Upper lobe of left lung (tissue), 4 donors: ENCODE measurements around the gene USP16.

Source experiments
- CTCF ChIP-seq, 6 experiments: fragments of 450-650 bp in 4 of 6; fragments of 200-600 bp in 2 of 6; sonication (generic) in 2 of 6; IDR thresholded peaks; one replicate each; pipeline ENCODE4 v1.5.1; 2016 to 2019; ENCODE audit warnings: antibody characterized with exemption in 6 of 6
- EP300 ChIP-seq, 4 donors: sonication (generic); formaldehyde crosslinking; IDR thresholded peaks; one replicate each; pipeline ENCODE4 v1.5.1; 2017; ENCODE audit warnings: antibody characterized with exemption in 4 of 4, control low read depth in 2 of 4
- POLR2A ChIP-seq, 4 donors: fragments of 450-650 bp; IDR thresholded peaks; one replicate each; pipeline ENCODE4 v1.5.1; 2016 to 2017; ENCODE audit warnings: antibody characterized with exemption in 4 of 4, mild to moderate bottlenecking in 2 of 4
- POLR2AphosphoS5 ChIP-seq, 2 donors: sonication (generic); formaldehyde crosslinking; IDR thresholded peaks; one replicate each; pipeline ENCODE4 v1.5.1; 2017; ENCODE audit warnings: antibody characterized with exemption in 2 of 2

DNA sequence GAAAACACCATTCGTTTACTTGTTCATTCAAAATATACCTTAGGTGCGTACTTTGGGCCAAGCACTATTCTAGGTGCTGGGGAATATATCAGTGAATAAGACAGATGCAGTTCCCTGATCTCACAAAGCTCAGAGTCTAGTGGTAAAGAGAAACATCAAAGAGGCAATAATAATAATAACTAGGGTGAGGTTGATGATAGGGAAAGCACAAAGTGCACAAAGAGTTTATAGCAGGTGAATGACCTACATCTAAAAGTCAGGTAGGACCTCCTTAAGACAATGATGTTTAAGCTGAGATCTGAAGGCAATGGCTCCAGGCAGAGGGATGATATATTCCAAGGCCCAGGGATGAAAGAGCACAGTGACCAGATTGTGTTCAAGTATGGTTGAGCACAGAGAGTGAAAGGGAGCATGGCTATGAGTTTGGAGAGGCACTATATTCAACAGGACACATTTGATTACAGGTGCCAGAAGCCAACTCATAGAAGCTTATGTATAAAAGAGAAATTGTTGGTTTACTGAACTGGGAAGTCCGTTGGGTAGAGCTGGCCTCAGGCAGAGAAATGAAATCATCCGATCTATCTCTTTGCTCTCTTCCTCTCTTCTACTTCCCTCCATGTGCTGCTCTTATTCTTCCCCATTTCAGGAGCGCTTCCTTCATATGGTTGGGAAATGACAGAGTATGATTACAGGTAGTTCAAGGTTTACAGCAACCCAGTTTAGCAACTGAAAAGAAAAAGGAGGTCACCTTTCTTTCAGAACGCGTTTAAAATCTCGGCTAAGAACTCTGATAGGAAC, 71.9 kb downstream of the USP16 start:
- TF ChIP-seq CTCF (IDR thresholded peaks at IDR 0.05) (no peak), EP300 (IDR thresholded peaks at IDR 0.05) (no peak), POLR2AphosphoS5 (IDR thresholded peaks at IDR 0.05) (no peak), POLR2A (IDR thresholded peaks at IDR 0.05) (no peak)
